ENCODE measurements around the gene CD300LD. TPM values are rescaled to one million over a fixed set of nuclear protein-coding genes. Genes with fewer than 3 reads are reported as not detected.

CD300LD gene
- total RNA-seq, 2 experiments from 2014 or later = not detected

- H3K4me3 ChIP-seq (ENCODE audit: low read depth, low read length, poor library complexity, severe bottlenecking) = no peak overlapping the region
- CTCF ChIA-PET (ENCODE audit: unreplicated experiment) = no interaction called here
These were observed 44.8 kb downstream of the CD300LD start for GRCh38 chr17:74547264-74547663.

GRCh38 chr17:74546586-74546985, 45.5 kb downstream of the CD300LD start:
- no peak overlapping the region for H3K4me3 ChIP-seq (ENCODE audit: low read depth, low read length, poor library complexity, severe bottlenecking)
- no peak for DNase-seq (ENCODE audit: low spot score)
- CTCF ChIA-PET (ENCODE audit: unreplicated experiment) = interaction anchor here (0.5 kb wide), 1 partner anchor 92 kb away, joined by 3 read pairs; no protein-coding TSS in a partner anchor
- no peaks in the 10 kb centered on the region for H4K20me1 ChIP-seq (ENCODE audit: insufficient read depth, low read length)
- no peaks in the 10 kb centered on the region for H3K79me2 ChIP-seq (ENCODE audit: insufficient read depth, low read depth, low read length)
- no peaks in the 10 kb centered on the region for H3K36me3 ChIP-seq (ENCODE audit: insufficient read depth, low read length)
- H3K9me3 ChIP-seq (ENCODE audit: low read length) = no peaks in the 10 kb centered on the region
- no peak overlapping the region for H3K4me2 ChIP-seq (ENCODE audit: low read length)
- no peaks in the 10 kb centered on the region for H3K4me1 ChIP-seq (ENCODE audit: insufficient read depth, low read length, poor library complexity, severe bottlenecking)
- no TSS peak for BruUV-seq (replicated peaks)
- H2AFZ ChIP-seq (ENCODE audit: low read length) = no peak overlapping the region
- POLR2A ChIA-PET = no interaction called here
- no peaks in the 10 kb centered on the region for H3K9me2 ChIP-seq (ENCODE audit: insufficient read depth, low read length)
- TF ChIP-seq CTCF (conservative IDR thresholded peaks at IDR 0.05; ENCODE audit: low read length) (no peak), EZH2phosphoT487 (IDR thresholded peaks at IDR 0.05; ENCODE audit: borderline replicate concordance, low read depth, low read length) (no peak)
- intact Hi-C loops (cut with micrococcal nuclease; ENCODE audit: unreplicated experiment) = no loop called here
- no peak overlapping the region for H3K27ac ChIP-seq (ENCODE audit: low read depth, low read length, poor library complexity, severe bottlenecking)

More at GRCh38 chr17:74547264-74547663, 44.8 kb downstream of the CD300LD start:
- no TSS peak for BruUV-seq (replicated peaks)
- Histone ChIP-seq H3K36me3 (ENCODE audit: insufficient read depth, low read length) (no peaks in the 10 kb centered on the region), H3K4me1 (ENCODE audit: insufficient read depth, low read length, poor library complexity, severe bottlenecking) (no peaks in the 10 kb centered on the region), H3K9me2 (ENCODE audit: insufficient read depth, low read length) (no peaks in the 10 kb centered on the region), H3K79me2 (ENCODE audit: insufficient read depth, low read depth, low read length) (no peaks in the 10 kb centered on the region), H4K20me1 (ENCODE audit: insufficient read depth, low read length) (no peaks in the 10 kb centered on the region), H3K27ac (ENCODE audit: low read depth, low read length, poor library complexity, severe bottlenecking) (no peak overlapping the region), H3K4me2 (ENCODE audit: low read length) (no peak overlapping the region), H3K9me3 (ENCODE audit: low read length) (no peaks in the 10 kb centered on the region), H2AFZ (ENCODE audit: low read length) (no peak overlapping the region)
- intact Hi-C loops (cut with micrococcal nuclease; ENCODE audit: unreplicated experiment) = no loop called here
- no peak for DNase-seq (ENCODE audit: low spot score)
- POLR2A ChIA-PET = no interaction called here
- no peak for TF ChIP-seq EZH2phosphoT487 (IDR thresholded peaks at IDR 0.05; ENCODE audit: borderline replicate concordance, low read depth, low read length)
- no peak for TF ChIP-seq CTCF (conservative IDR thresholded peaks at IDR 0.05; ENCODE audit: low read length)

GRCh38 chr17:74545843-74546230, 46.2 kb downstream of the CD300LD start, which contains the start of gene CD300C:
TSS of gene CD300C (minus strand) at chr17:74546115. CDS start at chr17:74545782, 333 bp downstream.
- no peak within 1 kb of the TSS for H2AFZ ChIP-seq (ENCODE audit: low read length)
- H4K20me1 ChIP-seq (ENCODE audit: insufficient read depth, low read length) = no peaks in the 10 kb centered on the region
- intact Hi-C loops (cut with micrococcal nuclease; ENCODE audit: unreplicated experiment) = no loop called here
- no peaks in the 10 kb centered on the region for H3K4me1 ChIP-seq (ENCODE audit: insufficient read depth, low read length, poor library complexity, severe bottlenecking)
- no peak for DNase-seq (ENCODE audit: low spot score)
- CTCF ChIA-PET (ENCODE audit: unreplicated experiment) = no interaction called here
- H3K9me3 ChIP-seq (ENCODE audit: low read length) = no peaks in the 10 kb centered on the region
- no peak for TF ChIP-seq EZH2phosphoT487 (IDR thresholded peaks at IDR 0.05; ENCODE audit: borderline replicate concordance, low read depth, low read length)
- TF ChIP-seq CTCF (conservative IDR thresholded peaks at IDR 0.05; ENCODE audit: low read length) = no peak
- H3K4me2 ChIP-seq (ENCODE audit: low read length) = no peak within 1 kb of the TSS
- H3K79me2 ChIP-seq (ENCODE audit: insufficient read depth, low read depth, low read length) = no peaks in the 10 kb centered on the region
- BruUV-seq (replicated peaks) = no TSS peak
- no peak within 1 kb of the TSS for H3K4me3 ChIP-seq (ENCODE audit: low read depth, low read length, poor library complexity, severe bottlenecking)
- no peaks in the 10 kb centered on the region for H3K9me2 ChIP-seq (ENCODE audit: insufficient read depth, low read length)
- H3K36me3 ChIP-seq (ENCODE audit: insufficient read depth, low read length) = no peaks in the 10 kb centered on the region
- POLR2A ChIA-PET = no interaction called here
- H3K27ac ChIP-seq (ENCODE audit: low read depth, low read length, poor library complexity, severe bottlenecking) = no peak within 1 kb of the TSS

Measured in OCI-LY7 (cell line).